Measurements from ENCODE around the gene NEFH. TPM values are rescaled to one million over a fixed set of nuclear protein-coding genes. Genes with fewer than 3 reads are reported as not detected.

NEFH gene
- total and polyA plus RNA-seq, 2 donors (not counting 3 experiments of a cell fraction or from before 2014, with no cell fraction given) = 0.09 to 0.59 TPM

DNA sequence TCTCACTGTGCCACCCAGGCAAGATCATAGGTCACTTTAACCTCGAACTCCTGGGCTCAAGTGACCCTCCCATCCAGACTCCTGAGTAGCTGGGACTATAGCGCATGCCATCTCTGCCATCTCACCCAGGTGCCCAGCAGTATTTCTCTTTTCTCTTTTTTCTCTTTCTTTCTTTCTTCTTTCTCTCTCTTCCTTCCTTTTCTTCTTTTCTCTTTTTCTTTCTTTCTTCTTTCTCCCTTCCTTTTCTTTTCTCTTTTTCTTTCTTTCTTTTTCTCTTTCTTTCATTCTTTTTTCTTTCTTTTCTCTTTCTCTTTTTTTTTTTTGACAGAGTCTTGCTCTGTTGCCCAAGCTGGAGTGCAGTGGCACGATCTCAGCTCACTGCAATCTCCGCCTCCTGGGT is 28.2 kb upstream of the NEFH start:
- Histone ChIP-seq H3K4me3 (replicated peaks in 1 of 3; ENCODE audit: insufficient read depth in 1 of 3, low read depth in 1 of 3, low read length in 3 of 3) (no peak overlapping the region), H3K4me2 (ENCODE audit: insufficient read depth, low read length) (no peak overlapping the region), H3K27me3 (ENCODE audit: control insufficient read depth in 2 of 2, insufficient read depth in 2 of 2, low read length in 2 of 2) (no peaks in the 10 kb centered on the region), H3K27ac (ENCODE audit: insufficient read depth, low read depth, low read length) (no peak overlapping the region), H3K4me1 (ENCODE audit: control insufficient read depth, extremely low read depth, insufficient read depth, low read length) (no peaks in the 10 kb centered on the region), H3K9ac (replicated peaks; ENCODE audit: extremely low read depth, insufficient read depth, low read length) (no peak overlapping the region), H2AFZ (ENCODE audit: low read depth, low read length) (no peak overlapping the region), H3K9me3 (replicated peaks; ENCODE audit: control insufficient read depth, insufficient read depth, low read length) (no peaks in the 10 kb centered on the region), H3K9me1 (replicated peaks; ENCODE audit: control insufficient read depth, extremely low read depth, insufficient read depth, low read length) (no peaks in the 10 kb centered on the region), H4K20me1 (replicated peaks; ENCODE audit: control insufficient read depth, extremely low read depth, insufficient read depth, low read length) (no peaks in the 10 kb centered on the region), H3K79me2 (ENCODE audit: control insufficient read depth, insufficient read depth, low read length) (no peaks in the 10 kb centered on the region), H3K36me3 (ENCODE audit: control insufficient read depth in 2 of 2, extremely low read depth in 1 of 2, insufficient read depth in 2 of 2, low read length in 2 of 2) (no peaks in the 10 kb centered on the region)
- intact Hi-C loops (cut with micrococcal nuclease) (no loop called here), dilution Hi-C loops (cut with MboI; ENCODE audit: extremely low pct_ligation_motif_present, low sequenced_read_pairs) (no loop called here)
- TF ChIP-seq MYC (IDR thresholded peaks at IDR 0.05; ENCODE audit: low read depth, low read length) (no peak), POLR2A (IDR thresholded peaks at IDR 0.05; ENCODE audit: low read depth, low read length) (no peak), FOS (IDR thresholded peaks at IDR 0.05; ENCODE audit: borderline replicate concordance, insufficient read depth, low read length) (no peak), JUN (IDR thresholded peaks at IDR 0.05; ENCODE audit: borderline replicate concordance, insufficient read depth, insufficient read length, low read depth) (no peak), EZH2 (IDR thresholded peaks at IDR 0.05; ENCODE audit: borderline replicate concordance, low read depth, low read length, severe bottlenecking) (no peak), GATA2 (IDR thresholded peaks at IDR 0.05; ENCODE audit: insufficient read depth, insufficient read length, low read depth, low read length) (no peak), POLR2AphosphoS5 (IDR thresholded peaks at IDR 0.05; ENCODE audit: insufficient read depth, low read depth, low read length) (no peak), CTCF (IDR thresholded peaks at IDR 0.05; ENCODE audit: extremely low read depth in 1 of 2, insufficient read depth in 1 of 2, low read depth in 1 of 2, low read length in 2 of 2) (no peak), MAX (IDR thresholded peaks at IDR 0.05; ENCODE audit: insufficient read depth, insufficient read length) (no peak)
- ChIA-PET CTCF (interaction anchor here (1.1 kb wide), 1 partner anchor 23 kb away, joined by 3 read pairs; no protein-coding TSS in a partner anchor), POLR2A (interaction anchor here (0.9 kb wide), 1 partner anchor 17 kb away, joined by 3 read pairs; no protein-coding TSS in a partner anchor)
- no TSS peak for BruUV-seq (replicated peaks)
- FAIRE-seq (no peak), DNase-seq (ENCODE audit: low read depth, low spot score) (no peak)
